HEK293 (cell line): Measurements from ENCODE around the gene UGT1A7.

ENCODE experiments used
- CTCF ChIA-PET: fragments of 350-600 bp; formaldehyde crosslinking; extraction: SDS; loops from one replicate; lab custom pipeline; 2021; ENCODE audit warnings: antibody characterized with exemption; lab: Yijun Ruan, JAX
- POLR2A ChIA-PET: fragments of 300-600 bp; formaldehyde crosslinking; extraction: SDS; loops from one replicate; lab custom pipeline; 2020; ENCODE audit warnings: antibody characterized with exemption, inconsistent platforms; lab: Yijun Ruan, JAX
- H3K27ac ChIP-seq: fragments of 200-500 bp; sonication (Bioruptor generic); 2 replicates; pipeline ENCODE4 v1.5.1; 2014; ENCODE audit warnings: low read depth, low read length, control low read depth, inconsistent platforms; ENCODE audit errors: extremely low read depth
- H3K36me3 ChIP-seq, 2 experiments: fragments of 200-500 bp in 1 of 2; sonication (Bioruptor generic) in 1 of 2; 1 replicate in 1 of 2; 2 replicates in 1 of 2; pipeline ENCODE4 v1.5.1; 2014 to 2017; ENCODE audit warnings: inconsistent platforms in 2 of 2, low read length in 2 of 2; ENCODE audit not compliant: control insufficient read depth in 2 of 2, insufficient read depth in 1 of 2
- H3K4me1 ChIP-seq: fragments of 200-500 bp; sonication (Bioruptor generic); 2 replicates; pipeline ENCODE4 v1.5.1; 2014; ENCODE audit warnings: mild to moderate bottlenecking, low read length, inconsistent platforms; ENCODE audit not compliant: control insufficient read depth, insufficient read depth
- H3K4me3 ChIP-seq: 2 replicates; pipeline ENCODE4 v1.5.1; 2011; ENCODE audit warnings: low read depth, mild to moderate bottlenecking, control low read depth, low read length, moderate library complexity
- H3K9me3 ChIP-seq: fragments of 200-500 bp; sonication (Bioruptor generic); 2 replicates; pipeline ENCODE4 v1.5.1; 2014; ENCODE audit warnings: low read depth, low read length, inconsistent platforms; ENCODE audit not compliant: control insufficient read depth, insufficient read depth
- KLF17 ChIP-seq: fragments of 450-650 bp; formaldehyde crosslinking; IDR thresholded peaks from 2 replicates; pipeline ENCODE4 v1.5.1; 2016; ENCODE audit warnings: missing biosample characterization, missing genetic modification characterization
- MEIS1 ChIP-seq: sonication (generic); formaldehyde crosslinking; IDR thresholded peaks from 2 replicates; pipeline ENCODE4 v1.8.1; 2022; ENCODE audit warnings: missing genetic modification reagents, mild to moderate bottlenecking, borderline replicate concordance
- PRDM4 ChIP-seq: fragments of 450-650 bp; formaldehyde crosslinking; IDR thresholded peaks from 2 replicates; pipeline ENCODE4 v1.5.1; 2017; ENCODE audit warnings: missing biosample characterization, missing genetic modification characterization
- ZBTB8A ChIP-seq: fragments of 450-650 bp; formaldehyde crosslinking; IDR thresholded peaks from 2 replicates; pipeline ENCODE4 v1.5.1; 2016; ENCODE audit warnings: missing biosample characterization, missing genetic modification characterization
- ZFP41 ChIP-seq: fragments of 450-650 bp; formaldehyde crosslinking; IDR thresholded peaks from 2 replicates; pipeline ENCODE4 v1.5.1; 2016; ENCODE audit warnings: missing biosample characterization, missing genetic modification characterization, borderline replicate concordance
- ZNF112 ChIP-seq: fragments of 450-650 bp; formaldehyde crosslinking; IDR thresholded peaks from 2 replicates; pipeline ENCODE4 v1.5.0; 2017; ENCODE audit warnings: missing biosample characterization, missing genetic modification characterization
- ZNF174 ChIP-seq: fragments of 450-650 bp; formaldehyde crosslinking; IDR thresholded peaks from 2 replicates; pipeline ENCODE4 v1.5.0; 2017; ENCODE audit warnings: missing biosample characterization, mild to moderate bottlenecking, missing genetic modification characterization
- ZNF175 ChIP-seq: fragments of 450-650 bp; formaldehyde crosslinking; IDR thresholded peaks from 2 replicates; pipeline ENCODE4 v1.5.1; 2016; ENCODE audit warnings: missing biosample characterization, missing genetic modification characterization
- ZNF280C ChIP-seq: fragments of 450-650 bp; formaldehyde crosslinking; IDR thresholded peaks from 2 replicates; pipeline ENCODE4 v1.5.1; 2016; ENCODE audit warnings: missing biosample characterization, missing genetic modification characterization
- ZNF521 ChIP-seq: fragments of 450-650 bp; formaldehyde crosslinking; IDR thresholded peaks from 2 replicates; pipeline ENCODE4 v1.5.1; 2017; ENCODE audit warnings: missing biosample characterization, mild to moderate bottlenecking, missing genetic modification characterization
- ZNF555 ChIP-seq: fragments of 450-650 bp; formaldehyde crosslinking; conservative IDR thresholded peaks from 2 replicates; pipeline ENCODE4 v1.5.1; 2017; ENCODE audit warnings: missing biosample characterization, mild to moderate bottlenecking, missing genetic modification characterization, inconsistent platforms
- ZNF580 ChIP-seq: fragments of 450-650 bp; formaldehyde crosslinking; IDR thresholded peaks from 2 replicates; pipeline ENCODE4 v1.5.1; 2016; ENCODE audit warnings: missing biosample characterization, missing genetic modification characterization
- ZNF596 ChIP-seq: fragments of 450-650 bp; IDR thresholded peaks from 2 replicates; pipeline ENCODE4 v1.5.0; 2018; ENCODE audit warnings: missing biosample characterization, mild to moderate bottlenecking, missing genetic modification characterization, moderate library complexity
- ZNF623 ChIP-seq: fragments of 450-650 bp; formaldehyde crosslinking; IDR thresholded peaks from 2 replicates; pipeline ENCODE4 v1.5.1; 2016; ENCODE audit warnings: missing biosample characterization, missing genetic modification characterization
- ZNF626 ChIP-seq: fragments of 450-650 bp; sonication (Bioruptor Pico); formaldehyde crosslinking; IDR thresholded peaks from 2 replicates; pipeline ENCODE4 v1.5.1; 2018; ENCODE audit warnings: missing biosample characterization, missing genetic modification characterization, inconsistent platforms
- ZNF658 ChIP-seq: fragments of 450-650 bp; formaldehyde crosslinking; IDR thresholded peaks from 2 replicates; pipeline ENCODE4; 2016; ENCODE audit warnings: missing biosample characterization, missing genetic modification characterization
- ZNF664 ChIP-seq: fragments of 450-650 bp; formaldehyde crosslinking; IDR thresholded peaks from 2 replicates; pipeline ENCODE4 v1.5.1; 2016; ENCODE audit warnings: missing biosample characterization, missing genetic modification characterization
- ZNF792 ChIP-seq: fragments of 450-650 bp; formaldehyde crosslinking; IDR thresholded peaks from 2 replicates; pipeline ENCODE4 v1.5.1; 2016; ENCODE audit warnings: missing biosample characterization, missing genetic modification characterization
- ZNF830 ChIP-seq: fragments of 450-650 bp; IDR thresholded peaks from 2 replicates; pipeline ENCODE4 v1.5.0; 2018; ENCODE audit warnings: missing biosample characterization, missing genetic modification characterization, low read depth, mild to moderate bottlenecking, moderate library complexity

UGT1A7 gene

GRCh38 chr2:233791151-233791882 lies 109.6 kb downstream of the UGT1A7 start (continued):
- no peak for TF ChIP-seq ZBTB8A (tag by site-specific recombination)

GRCh38 chr2:233791883-233792329 lies 110.2 kb downstream of the UGT1A7 start:
- POLR2A ChIA-PET: no interaction called here
- TF ChIP-seq ZNF174 (tag by site-specific recombination) (no peak), ZNF280C (tag by site-specific recombination) (no peak), ZNF658 (no peak), ZFP41 (no peak), ZNF555 (tag by site-specific recombination) (no peak), ZNF830 (tag by site-specific recombination) (no peak), ZNF596 (no peak), ZNF792 (tag by site-specific recombination) (no peak), ZNF112 (tag by site-specific recombination) (no peak), MEIS1 (CRISPR knock-in tag) (no peak)

GRCh38 chr2:233792720-233793119 lies 111.0 kb downstream of the UGT1A7 start:
- no peaks in the 10 kb centered on the region for H3K9me3 ChIP-seq
- H3K4me3 ChIP-seq: no peak overlapping the region
- no peak overlapping the region for H3K27ac ChIP-seq
- no peak for TF ChIP-seq ZNF175 (tag by site-specific recombination)
- ChIA-PET POLR2A (no interaction called here), CTCF (interaction anchor here (1.0 kb wide), 1 partner anchor 65 kb away, joined by 3 read pairs; no protein-coding TSS in a partner anchor)
- no peaks in the 10 kb centered on the region for H3K36me3 ChIP-seq
- no peaks in the 10 kb centered on the region for H3K4me1 ChIP-seq

More at GRCh38 chr2:233791883-233792329, 110.2 kb downstream of the UGT1A7 start:
- CTCF ChIA-PET: no interaction called here
- no peak overlapping the region for H3K4me3 ChIP-seq
- H3K36me3 ChIP-seq: no peaks in the 10 kb centered on the region
- no peak overlapping the region for H3K27ac ChIP-seq
- no peaks in the 10 kb centered on the region for H3K9me3 ChIP-seq
- no peaks in the 10 kb centered on the region for H3K4me1 ChIP-seq

- no peaks in the 10 kb centered on the region for H3K9me3 ChIP-seq
- CTCF ChIA-PET: interaction anchor here (1.0 kb wide), 1 partner anchor 64 kb away, joined by 3 read pairs; no protein-coding TSS in a partner anchor
- no peak overlapping the region for H3K4me3 ChIP-seq
- H3K27ac ChIP-seq: no peak overlapping the region
- no peaks in the 10 kb centered on the region for H3K4me1 ChIP-seq
- no peaks in the 10 kb centered on the region for H3K36me3 ChIP-seq
- TF ChIP-seq KLF17 (tag by site-specific recombination): no peak
- no peak for TF ChIP-seq ZNF664 (tag by site-specific recombination)
- no peak for TF ChIP-seq ZNF623 (tag by site-specific recombination)
- no peak for TF ChIP-seq ZNF521
- TF ChIP-seq ZNF580 (tag by site-specific recombination): no peak
- no peak for TF ChIP-seq ZNF626
- no peak for TF ChIP-seq PRDM4 (tag by site-specific recombination)
- POLR2A ChIA-PET: no interaction called here
Observed at GRCh38 chr2:233793465-233794127, 111.9 kb downstream of the UGT1A7 start.
